ENCODE results near the gene SLC39A9. TPM values are rescaled to one million over a fixed set of nuclear protein-coding genes. Genes with fewer than 3 reads are reported as not detected.
"Not testable (repeated sequence)": the region's sequence is repeated elsewhere in the genome, so short reads cannot be mapped to it uniquely, and the experiment has no call there.

SLC39A9 gene
- total RNA-seq, 1 experiment from 2014 or later = 39.8 TPM

DNA sequence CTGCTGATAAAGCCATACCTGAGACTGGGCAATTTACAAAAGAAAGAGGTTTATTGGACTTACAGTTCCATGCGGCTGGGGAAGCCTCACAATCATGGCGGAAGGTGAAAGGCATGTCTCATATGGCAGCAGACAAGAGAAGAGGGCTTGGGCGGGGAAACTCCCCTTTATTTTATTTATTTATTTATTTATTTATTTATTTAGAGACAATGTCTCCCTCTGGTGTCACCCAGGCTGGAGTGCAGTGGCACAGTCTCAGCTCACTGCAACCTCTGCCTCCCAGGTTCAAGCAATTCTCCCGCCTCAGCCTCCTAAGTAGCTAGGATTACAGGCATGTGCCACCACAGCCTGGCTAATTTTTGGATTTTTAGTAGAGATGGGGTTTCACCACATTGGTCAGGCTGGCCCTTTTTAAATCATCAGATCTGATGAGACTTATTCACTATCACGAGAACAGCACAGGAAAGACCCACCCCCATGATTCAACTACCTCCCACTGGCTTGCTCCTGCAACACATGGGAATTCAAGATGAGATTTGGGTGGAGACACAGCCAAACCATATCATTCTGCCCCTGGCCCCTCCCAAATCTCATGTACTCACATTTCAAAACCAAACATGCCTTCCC lies 78.4 kb downstream of the SLC39A9 start:
- not testable (repeated sequence) for H3K9me3 Mint-ChIP-seq; H3K79me1 ChIP-seq (ENCODE audit: insufficient read depth, low read depth, low read length, poor library complexity, severe bottlenecking); H3K4ac ChIP-seq (ENCODE audit: low read depth, low read length); H3K4me3 Mint-ChIP-seq; H2BK12ac ChIP-seq (ENCODE audit: insufficient read length, low read depth, low read length); H3K14ac ChIP-seq (ENCODE audit: insufficient read depth, low read length); H4K20me1 ChIP-seq (ENCODE audit: control insufficient read depth, insufficient read depth, insufficient read length); H3K79me2 ChIP-seq (ENCODE audit: insufficient read depth, low read length); H2AFZ ChIP-seq (ENCODE audit: low read length); H3K4me1 Mint-ChIP-seq; H3K56ac ChIP-seq (ENCODE audit: insufficient read length, low read depth, low read length); H4K91ac ChIP-seq (ENCODE audit: insufficient read length, low read depth, low read length); H3K4me1 ChIP-seq (ENCODE audit: insufficient read depth, low read length); H4K8ac ChIP-seq (replicated peaks; ENCODE audit: insufficient read length, low read depth, low read length); H3K27me3 ChIP-seq (ENCODE audit: insufficient read depth, low read length); H3K18ac ChIP-seq (ENCODE audit: insufficient read length, low read depth, low read length); H2BK120ac ChIP-seq (ENCODE audit: low read depth, low read length, poor library complexity, severe bottlenecking); H3K23me2 ChIP-seq (ENCODE audit: insufficient read length, low read depth, low read length, poor library complexity, severe bottlenecking); H2BK15ac ChIP-seq (ENCODE audit: low read depth, low read length); H2BK20ac ChIP-seq (ENCODE audit: low read depth, low read length, poor library complexity, severe bottlenecking); H3T11ph ChIP-seq (ENCODE audit: low read length); H3K36me3 Mint-ChIP-seq (ENCODE audit: insufficient read depth in 1 of 3, low read depth in 3 of 3); H3K27ac ChIP-seq (ENCODE audit: insufficient read length, low read depth, low read length); H2BK5ac ChIP-seq (ENCODE audit: insufficient read length, low read length); H2AK5ac ChIP-seq (ENCODE audit: insufficient read length, low read length); H3K9ac ChIP-seq (ENCODE audit: extremely low read depth, insufficient read length, low read length); H3K9me3 ChIP-seq (ENCODE audit: control insufficient read depth, low read depth, low read length); H3K27ac Mint-ChIP-seq; DNase-seq; H4K5ac ChIP-seq (ENCODE audit: insufficient read length, low read depth, low read length); H3K23ac ChIP-seq (ENCODE audit: insufficient read length, low read depth, low read length); H3K4me2 ChIP-seq (ENCODE audit: insufficient read depth, insufficient read length, low read length)
- TF ChIP-seq, protein P1, sequence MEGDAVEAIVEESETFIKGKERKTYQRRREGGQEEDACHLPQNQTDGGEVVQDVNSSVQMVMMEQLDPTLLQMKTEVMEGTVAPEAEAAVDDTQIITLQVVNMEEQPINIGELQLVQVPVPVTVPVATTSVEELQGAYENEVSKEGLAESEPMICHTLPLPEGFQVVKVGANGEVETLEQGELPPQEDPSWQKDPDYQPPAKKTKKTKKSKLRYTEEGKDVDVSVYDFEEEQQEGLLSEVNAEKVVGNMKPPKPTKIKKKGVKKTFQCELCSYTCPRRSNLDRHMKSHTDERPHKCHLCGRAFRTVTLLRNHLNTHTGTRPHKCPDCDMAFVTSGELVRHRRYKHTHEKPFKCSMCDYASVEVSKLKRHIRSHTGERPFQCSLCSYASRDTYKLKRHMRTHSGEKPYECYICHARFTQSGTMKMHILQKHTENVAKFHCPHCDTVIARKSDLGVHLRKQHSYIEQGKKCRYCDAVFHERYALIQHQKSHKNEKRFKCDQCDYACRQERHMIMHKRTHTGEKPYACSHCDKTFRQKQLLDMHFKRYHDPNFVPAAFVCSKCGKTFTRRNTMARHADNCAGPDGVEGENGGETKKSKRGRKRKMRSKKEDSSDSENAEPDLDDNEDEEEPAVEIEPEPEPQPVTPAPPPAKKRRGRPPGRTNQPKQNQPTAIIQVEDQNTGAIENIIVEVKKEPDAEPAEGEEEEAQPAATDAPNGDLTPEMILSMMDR (conservative IDR thresholded peaks at IDR 0.05) = peak; percentile 41; the same call in 2 of the 3 replicates
- WGBS (ENCODE audit: extremely low coverage, insufficient read length, low lambda C conversion rate) = no CpG with 5 or more reads among the region's 5 CpGs
- peaks cover 34% of the 10 kb centered on the region for H3K27me3 Mint-ChIP-seq (ENCODE audit: low read depth)

DNA sequence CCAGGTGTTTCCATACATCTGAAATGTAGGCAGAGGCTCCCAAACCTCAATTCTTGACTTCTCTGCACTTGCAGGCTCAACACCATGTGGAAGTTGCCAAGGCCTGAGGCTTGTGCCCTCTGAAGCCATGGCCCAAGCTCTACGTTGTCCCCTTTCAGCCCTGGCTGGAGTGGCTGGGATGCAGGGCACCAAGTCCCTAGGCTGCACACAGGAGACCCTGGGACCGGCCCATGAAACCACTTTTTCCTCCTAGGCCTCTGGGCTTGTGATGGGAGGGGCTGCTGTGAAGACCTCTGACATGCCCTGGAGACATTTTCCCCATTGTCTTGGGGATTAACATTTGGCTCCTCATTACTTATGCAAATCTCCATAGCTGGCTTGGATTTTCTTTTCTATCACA lies 79.6 kb downstream of the SLC39A9 start:
- H3K27me3 Mint-ChIP-seq (ENCODE audit: low read depth) = peaks cover 45% of the 10 kb centered on the region
- not testable (repeated sequence) for H3K23me2 ChIP-seq (ENCODE audit: insufficient read length, low read depth, low read length, poor library complexity, severe bottlenecking); H4K91ac ChIP-seq (ENCODE audit: insufficient read length, low read depth, low read length); H3K27ac Mint-ChIP-seq; H3K4me1 ChIP-seq (ENCODE audit: insufficient read depth, low read length); H3K23ac ChIP-seq (ENCODE audit: insufficient read length, low read depth, low read length); H3K56ac ChIP-seq (ENCODE audit: insufficient read length, low read depth, low read length); H3K79me1 ChIP-seq (ENCODE audit: insufficient read depth, low read depth, low read length, poor library complexity, severe bottlenecking); H2BK5ac ChIP-seq (ENCODE audit: insufficient read length, low read length); DNase-seq; H3K36me3 Mint-ChIP-seq (ENCODE audit: insufficient read depth in 1 of 3, low read depth in 3 of 3); H4K5ac ChIP-seq (ENCODE audit: insufficient read length, low read depth, low read length); H4K20me1 ChIP-seq (ENCODE audit: control insufficient read depth, insufficient read depth, insufficient read length); H2BK15ac ChIP-seq (ENCODE audit: low read depth, low read length); H3K18ac ChIP-seq (ENCODE audit: insufficient read length, low read depth, low read length); H2AK5ac ChIP-seq (ENCODE audit: insufficient read length, low read length); H3K4me3 Mint-ChIP-seq; H3K4me1 Mint-ChIP-seq; H4K8ac ChIP-seq (replicated peaks; ENCODE audit: insufficient read length, low read depth, low read length); H3T11ph ChIP-seq (ENCODE audit: low read length); H3K9me3 ChIP-seq (ENCODE audit: control insufficient read depth, low read depth, low read length); H3K4ac ChIP-seq (ENCODE audit: low read depth, low read length); H2BK120ac ChIP-seq (ENCODE audit: low read depth, low read length, poor library complexity, severe bottlenecking); H2BK20ac ChIP-seq (ENCODE audit: low read depth, low read length, poor library complexity, severe bottlenecking); H3K27ac ChIP-seq (ENCODE audit: insufficient read length, low read depth, low read length); H3K79me2 ChIP-seq (ENCODE audit: insufficient read depth, low read length); H2AFZ ChIP-seq (ENCODE audit: low read length); H2BK12ac ChIP-seq (ENCODE audit: insufficient read length, low read depth, low read length); H3K9me3 Mint-ChIP-seq; H3K4me2 ChIP-seq (ENCODE audit: insufficient read depth, insufficient read length, low read length); H3K9ac ChIP-seq (ENCODE audit: extremely low read depth, insufficient read length, low read length); H3K14ac ChIP-seq (ENCODE audit: insufficient read depth, low read length)
- H3K27me3 ChIP-seq (ENCODE audit: insufficient read depth, low read length) = peaks cover 13% of the 10 kb centered on the region; the same call in 1 of the 2 replicates
- no CpG with 5 or more reads among the region's 2 CpGs for WGBS (ENCODE audit: extremely low coverage, insufficient read length, low lambda C conversion rate)
